GM12865 (cell line): ENCODE measurements around the gene RAD52.
"Not testable (repeated sequence)": the region's sequence is repeated elsewhere in the genome, so short reads cannot be mapped to it uniquely, and the experiment has no call there.

ENCODE experiments used
- DNase-seq: peaks from one replicate; pipeline ENCODE4 v3.0.0; 2010; ENCODE audit warnings: low read depth
- H3K4me3 ChIP-seq: 2 replicates; pipeline ENCODE4 v1.5.1; 2011; ENCODE audit warnings: mild to moderate bottlenecking, low read depth, low read length, control low read depth
- CTCF ChIP-seq: IDR thresholded peaks from 2 replicates; pipeline ENCODE4 v1.5.1; 2011; ENCODE audit warnings: low read length, control low read depth, low read depth, inconsistent platforms; ENCODE audit not compliant: insufficient read depth; ENCODE audit errors: missing control alignments

Gene RAD52

GRCh38 chr12:936377-937345 is 12.8 kb downstream of the RAD52 start:
- no peak for TF ChIP-seq CTCF
- DNase-seq: no peak
- no peak overlapping the region for H3K4me3 ChIP-seq

GRCh38 chr12:935891-936290 is 13.6 kb downstream of the RAD52 start:
- H3K4me3 ChIP-seq, DNase-seq: not testable (repeated sequence)

DNA sequence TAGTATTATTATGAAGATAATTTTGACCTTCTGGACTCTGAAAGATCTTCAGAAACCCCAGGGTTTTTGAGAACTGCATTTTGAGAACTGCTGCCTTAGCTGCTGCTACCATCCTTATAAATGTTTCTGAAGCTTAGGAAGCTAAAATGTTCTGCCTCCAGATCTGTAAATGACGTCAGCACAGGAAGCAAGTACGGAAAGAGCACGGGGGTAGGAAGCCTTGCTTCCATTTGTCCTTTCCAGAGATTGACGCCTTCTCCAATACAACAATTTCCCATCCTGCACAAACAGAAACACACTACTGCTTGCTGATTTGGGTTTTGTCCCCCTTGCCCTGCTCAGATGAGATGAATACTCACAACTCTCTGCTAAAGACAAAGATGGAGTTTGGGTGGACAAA is 17.9 kb downstream of the RAD52 start:
- no peak overlapping the region for H3K4me3 ChIP-seq
- TF ChIP-seq CTCF: no peak
- DNase-seq: no peak

DNA sequence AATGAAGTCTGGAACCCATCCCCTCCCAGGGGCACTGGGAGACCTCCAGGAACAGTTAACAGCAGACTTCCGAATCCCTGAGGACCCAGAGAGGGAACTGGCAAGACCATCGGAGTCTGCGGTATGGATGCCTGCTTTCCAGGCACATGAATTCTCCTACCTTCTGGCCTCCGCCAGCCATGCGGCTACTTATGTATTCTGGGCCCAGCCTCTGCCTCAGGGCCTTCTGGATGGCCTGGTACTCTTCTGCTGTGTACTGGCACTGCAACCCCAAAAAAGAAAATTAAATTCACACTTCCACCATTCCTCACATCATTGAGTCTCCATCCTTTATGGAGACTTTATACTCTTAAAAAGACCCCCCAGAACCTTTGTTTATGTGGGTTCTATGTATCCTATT is 18.4 kb downstream of the RAD52 start:
- H3K4me3 ChIP-seq: no peak overlapping the region
- no peak for TF ChIP-seq CTCF
- DNase-seq: no peak

DNA sequence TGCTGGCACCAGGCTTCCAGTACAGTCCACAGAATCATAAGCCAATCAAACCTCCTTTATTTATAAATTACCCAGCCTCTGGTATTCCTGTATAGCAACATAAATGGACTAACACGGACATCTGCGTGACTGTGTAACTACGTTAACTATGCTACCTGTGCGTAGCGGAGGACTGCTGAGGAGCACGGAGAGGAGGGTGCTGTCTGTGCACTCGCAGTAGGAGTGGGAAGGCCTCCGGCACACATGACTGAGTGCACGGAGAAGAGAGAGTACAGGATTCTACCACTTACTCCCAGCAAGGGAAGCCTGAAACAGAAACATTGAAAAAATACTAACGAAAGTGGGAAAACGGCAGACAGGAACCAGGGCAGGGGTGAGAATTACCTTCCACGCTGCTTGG is 22.9 kb downstream of the RAD52 start:
- no peak overlapping the region for H3K4me3 ChIP-seq
- no peak for TF ChIP-seq CTCF
- DNase-seq: no peak

GRCh38 chr12:922285-922684 is 27.2 kb downstream of the RAD52 start:
- DNase-seq: no peak
- TF ChIP-seq CTCF: no peak
- H3K4me3 ChIP-seq: no peak overlapping the region

DNA sequence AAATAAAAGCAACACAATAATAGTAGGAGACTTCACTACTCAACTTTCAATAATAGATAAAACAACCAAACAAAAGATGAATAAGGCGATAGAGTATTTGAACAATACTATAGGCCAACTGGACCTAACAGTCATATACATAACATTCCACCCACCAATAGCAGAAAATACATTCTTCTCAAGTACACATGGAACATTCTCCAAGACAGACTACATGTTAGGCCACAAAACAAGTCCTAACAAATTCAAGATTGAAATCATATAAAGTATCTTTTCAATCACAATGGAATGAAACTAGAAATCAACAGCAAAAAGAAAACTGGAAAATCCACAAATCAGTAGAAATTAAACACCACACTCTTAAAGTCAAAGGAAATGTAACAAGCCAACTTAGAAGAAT is 28.8 kb downstream of the RAD52 start:
- TF ChIP-seq CTCF: no peak
- no peak for DNase-seq
- H3K4me3 ChIP-seq: no peak overlapping the region
